ENCODE measurements around the gene OR10G8. TPM values are rescaled to one million over a fixed set of nuclear protein-coding genes. Genes with fewer than 3 reads are reported as not detected.

Gene OR10G8
- total RNA-seq, 2 donors from 2014 or later = not detected

Other genes with a start within 250 kb of the OR10G8 start
- gene OR6M1, start 220.4 kb upstream of the OR10G8 start, total RNA-seq = not detected
- not detected for gene TMEM225, start 141.1 kb upstream of the OR10G8 start, total RNA-seq
- not detected for gene OR8D4, start 124.6 kb upstream of the OR10G8 start, total RNA-seq
- gene OR4D5, start 87.2 kb upstream of the OR10G8 start, total RNA-seq = not detected
- not detected for gene OR6T1, start 83.0 kb upstream of the OR10G8 start, total RNA-seq
- not detected for gene OR10S1, start 49.0 kb upstream of the OR10G8 start, total RNA-seq
- not detected for gene OR10G6, start 31.6 kb upstream of the OR10G8 start, total RNA-seq
- gene OR10G4, start 13.8 kb upstream of the OR10G8 start, total RNA-seq = not detected
- not detected for gene OR10G9, start 3.8 kb upstream of the OR10G8 start, total RNA-seq
- gene OR10G7, start 14.5 kb downstream of the OR10G8 start, total RNA-seq = not detected
- gene VWA5A, start 88.7 kb downstream of the OR10G8 start, total RNA-seq = 10 to 100 TPM; 14.2 to 19.0 TPM
- not detected for gene OR10D3, start 156.5 kb downstream of the OR10G8 start, total RNA-seq
- gene OR8G1, start 214.3 kb downstream of the OR10G8 start, total RNA-seq = not detected
- gene OR8G5, start 229.6 kb downstream of the OR10G8 start, total RNA-seq = not detected

Data from activated T-cell treated with anti-CD3 and anti-CD28 coated beads, Interleukin-2, amount 50 U/mL, for 72 hours (primary cell).